ENCODE measurements around the gene WDR37.
A peak's percentile ranks its signal among the peaks of the same experiment; 100 is the strongest.

The WDR37 gene

DNA sequence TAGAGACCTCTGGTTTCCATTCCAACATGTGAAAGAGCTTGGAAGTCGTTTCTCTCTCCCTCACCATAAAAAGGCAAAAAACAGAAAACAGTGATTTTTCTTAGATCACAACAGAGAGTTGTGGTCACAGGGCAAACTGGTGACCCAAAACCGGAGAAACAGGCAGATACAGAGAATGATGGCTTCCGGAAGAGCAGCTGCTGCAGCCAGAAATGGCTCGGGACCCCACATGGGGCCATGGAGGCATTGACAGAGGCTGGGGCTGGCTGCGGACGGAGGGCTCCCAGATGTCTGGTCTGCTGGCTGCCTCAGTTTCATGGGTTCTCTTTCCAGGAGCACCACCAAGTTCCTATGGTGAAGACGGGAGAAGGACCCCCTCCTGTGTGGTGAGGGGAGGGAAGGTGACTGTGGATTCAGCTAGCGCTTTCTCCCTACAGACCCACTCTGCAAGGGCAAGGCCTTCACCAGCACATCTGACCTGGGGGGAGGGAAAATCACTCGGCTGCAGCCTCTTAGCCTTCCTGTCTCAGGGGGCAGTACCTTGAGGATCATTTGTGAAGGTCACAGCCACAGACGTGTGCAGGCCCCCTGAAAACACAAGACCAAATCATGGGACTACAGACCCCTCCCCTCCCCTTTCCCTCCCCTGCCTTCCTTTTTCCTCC lies 81.4 kb downstream of the WDR37 start:
- no peaks in the 10 kb centered on the region for H3K27me3 ChIP-seq (ENCODE audit: insufficient read depth, low read depth, severe bottlenecking)
- TF ChIP-seq, protein P1, sequence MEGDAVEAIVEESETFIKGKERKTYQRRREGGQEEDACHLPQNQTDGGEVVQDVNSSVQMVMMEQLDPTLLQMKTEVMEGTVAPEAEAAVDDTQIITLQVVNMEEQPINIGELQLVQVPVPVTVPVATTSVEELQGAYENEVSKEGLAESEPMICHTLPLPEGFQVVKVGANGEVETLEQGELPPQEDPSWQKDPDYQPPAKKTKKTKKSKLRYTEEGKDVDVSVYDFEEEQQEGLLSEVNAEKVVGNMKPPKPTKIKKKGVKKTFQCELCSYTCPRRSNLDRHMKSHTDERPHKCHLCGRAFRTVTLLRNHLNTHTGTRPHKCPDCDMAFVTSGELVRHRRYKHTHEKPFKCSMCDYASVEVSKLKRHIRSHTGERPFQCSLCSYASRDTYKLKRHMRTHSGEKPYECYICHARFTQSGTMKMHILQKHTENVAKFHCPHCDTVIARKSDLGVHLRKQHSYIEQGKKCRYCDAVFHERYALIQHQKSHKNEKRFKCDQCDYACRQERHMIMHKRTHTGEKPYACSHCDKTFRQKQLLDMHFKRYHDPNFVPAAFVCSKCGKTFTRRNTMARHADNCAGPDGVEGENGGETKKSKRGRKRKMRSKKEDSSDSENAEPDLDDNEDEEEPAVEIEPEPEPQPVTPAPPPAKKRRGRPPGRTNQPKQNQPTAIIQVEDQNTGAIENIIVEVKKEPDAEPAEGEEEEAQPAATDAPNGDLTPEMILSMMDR (IDR thresholded peaks at IDR 0.05; ENCODE audit: low read depth, low read length) = no peak
- no peak for DNase-seq
- H3K9me3 ChIP-seq (ENCODE audit: severe bottlenecking) = no peaks in the 10 kb centered on the region
- H3K36me3 ChIP-seq = no peaks in the 10 kb centered on the region
- H3K4me3 ChIP-seq (ENCODE audit: low read depth, low read length) = no peak overlapping the region
- H3K27ac ChIP-seq = no peak overlapping the region

DNA sequence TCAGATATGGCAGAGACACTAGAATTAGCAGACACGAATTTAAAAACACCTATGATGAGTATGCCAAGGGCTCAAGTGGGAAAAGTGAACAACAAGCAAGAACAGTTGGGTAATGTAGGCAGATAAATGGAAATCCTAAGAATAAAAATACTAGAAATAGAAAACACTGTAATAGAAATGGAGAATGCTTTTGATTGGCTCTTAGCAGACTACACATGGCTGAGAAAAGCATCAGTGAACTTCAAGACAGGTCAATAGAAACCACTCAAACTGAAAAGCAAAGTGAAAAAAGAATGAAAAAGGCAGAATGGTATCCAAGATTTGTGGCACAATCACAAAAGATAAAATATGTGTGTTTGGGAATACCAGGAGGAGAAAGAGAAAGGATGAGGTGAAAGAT lies 82.3 kb downstream of the WDR37 start:
- Histone ChIP-seq H3K27me3 (ENCODE audit: insufficient read depth, low read depth, severe bottlenecking) (no peaks in the 10 kb centered on the region), H3K36me3 (no peaks in the 10 kb centered on the region), H3K9me3 (ENCODE audit: severe bottlenecking) (no peaks in the 10 kb centered on the region), H3K4me3 (ENCODE audit: low read depth, low read length) (no peak overlapping the region), H3K27ac (no peak overlapping the region)
- TF ChIP-seq, protein P1 (IDR thresholded peaks at IDR 0.05; ENCODE audit: low read depth, low read length) = no peak
- DNase-seq = no peak

DNA sequence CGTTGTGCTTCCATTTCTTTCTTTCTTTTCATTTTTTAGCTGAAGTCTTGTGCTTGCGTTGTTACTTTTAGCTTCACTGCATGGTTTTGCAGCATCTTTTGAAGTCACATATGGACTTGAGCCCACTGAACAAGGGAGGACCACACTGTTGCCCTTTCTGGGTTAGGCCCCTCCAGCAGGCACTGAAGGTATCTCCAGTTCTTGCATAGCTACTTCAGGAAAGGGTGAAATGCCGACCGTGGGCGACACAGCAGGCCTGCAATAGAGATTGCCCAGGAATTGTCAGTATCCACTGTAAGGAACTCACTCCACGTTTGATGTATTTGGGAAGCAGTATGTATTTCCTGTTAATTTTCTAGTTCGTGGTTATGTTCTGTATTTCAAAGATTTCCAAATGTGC lies 85.1 kb downstream of the WDR37 start:
- no peak overlapping the region for H3K27ac ChIP-seq
- no peaks in the 10 kb centered on the region for H3K36me3 ChIP-seq
- H3K4me3 ChIP-seq (ENCODE audit: low read depth, low read length) = no peak overlapping the region
- TF ChIP-seq, protein P1 (IDR thresholded peaks at IDR 0.05; ENCODE audit: low read depth, low read length) = no peak
- H3K9me3 ChIP-seq (ENCODE audit: severe bottlenecking) = no peaks in the 10 kb centered on the region
- DNase-seq = no peak
- no peaks in the 10 kb centered on the region for H3K27me3 ChIP-seq (ENCODE audit: insufficient read depth, low read depth, severe bottlenecking)

DNA sequence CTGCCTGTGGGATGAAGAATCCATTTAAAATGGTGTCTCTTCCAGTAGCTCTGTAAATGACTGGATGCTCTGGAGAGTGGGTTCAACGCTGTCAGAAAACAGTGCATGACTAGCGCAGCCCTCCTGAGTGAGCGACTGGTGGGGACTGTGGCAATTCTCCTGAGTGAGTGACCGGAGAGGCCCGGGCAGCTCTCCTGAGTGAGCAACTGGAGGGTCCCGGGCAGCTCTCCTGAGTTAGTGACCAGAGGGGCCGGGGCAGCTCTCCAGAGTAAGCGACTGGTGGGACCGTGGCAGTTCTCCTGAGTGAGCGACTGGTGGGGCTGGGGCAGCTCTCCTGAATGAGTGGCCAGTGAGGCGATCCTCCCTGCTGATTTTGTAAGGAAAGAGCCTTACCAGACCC lies 85.5 kb downstream of the WDR37 start:
- H3K36me3 ChIP-seq = no peaks in the 10 kb centered on the region
- no peak for DNase-seq
- no peaks in the 10 kb centered on the region for H3K27me3 ChIP-seq (ENCODE audit: insufficient read depth, low read depth, severe bottlenecking)
- H3K9me3 ChIP-seq (ENCODE audit: severe bottlenecking) = no peaks in the 10 kb centered on the region
- H3K27ac ChIP-seq = no peak overlapping the region
- H3K4me3 ChIP-seq (ENCODE audit: low read depth, low read length) = no peak overlapping the region
- TF ChIP-seq, protein P1 (IDR thresholded peaks at IDR 0.05; ENCODE audit: low read depth, low read length) = no peak

DNA sequence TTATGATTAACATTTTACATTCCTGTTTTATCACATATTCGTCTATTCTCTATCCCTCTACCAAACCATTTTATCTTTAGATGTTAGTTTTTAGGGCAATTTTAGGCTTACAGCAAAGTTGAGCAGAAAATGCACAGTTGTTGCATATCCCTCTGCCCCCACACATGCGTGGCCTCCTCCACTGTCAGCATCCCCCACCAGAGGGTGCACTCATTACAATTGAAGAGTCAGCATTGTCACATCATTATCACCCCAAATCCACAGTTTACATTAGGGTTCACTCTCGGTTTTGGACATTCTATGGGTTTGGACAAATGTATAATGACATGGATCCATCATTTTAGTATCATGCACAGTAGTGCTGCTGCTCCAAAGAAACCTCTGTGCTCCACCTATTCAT lies 86.4 kb downstream of the WDR37 start:
- TF ChIP-seq, protein P1 (IDR thresholded peaks at IDR 0.05; ENCODE audit: low read depth, low read length) = peak; percentile 28; the same call in 1 of the 2 replicates
- Histone ChIP-seq H3K9me3 (ENCODE audit: severe bottlenecking) (no peaks in the 10 kb centered on the region), H3K4me3 (ENCODE audit: low read depth, low read length) (no peak overlapping the region), H3K27ac (no peak overlapping the region), H3K27me3 (ENCODE audit: insufficient read depth, low read depth, severe bottlenecking) (no peaks in the 10 kb centered on the region), H3K36me3 (no peaks in the 10 kb centered on the region)
- DNase-seq = no peak

DNA sequence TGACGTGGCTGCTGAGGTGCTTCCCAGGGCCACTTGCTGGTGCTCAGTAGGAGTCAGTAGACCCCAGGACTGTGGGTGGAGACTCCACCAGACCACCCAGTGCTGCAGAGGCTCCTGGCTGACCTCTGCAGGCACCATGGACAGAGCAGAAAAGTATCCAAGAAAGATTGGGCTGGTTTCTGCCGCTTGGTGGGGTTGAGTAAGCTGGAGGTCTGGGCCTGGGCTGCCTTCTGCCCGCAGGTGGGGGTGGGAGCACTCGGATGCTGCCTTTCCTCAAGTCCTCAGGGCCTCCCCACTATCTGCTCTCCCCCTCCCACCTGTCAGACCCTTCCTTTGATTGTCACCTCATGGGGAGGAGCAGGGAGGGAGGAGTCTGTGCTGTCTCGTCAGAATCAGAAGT lies 91.6 kb downstream of the WDR37 start:
- no peak for DNase-seq
- H3K36me3 ChIP-seq = no peaks in the 10 kb centered on the region
- no peak overlapping the region for H3K27ac ChIP-seq
- no peak overlapping the region for H3K4me3 ChIP-seq (ENCODE audit: low read depth, low read length)
- H3K27me3 ChIP-seq (ENCODE audit: insufficient read depth, low read depth, severe bottlenecking) = no peaks in the 10 kb centered on the region
- no peaks in the 10 kb centered on the region for H3K9me3 ChIP-seq (ENCODE audit: severe bottlenecking)
- TF ChIP-seq, protein P1 (IDR thresholded peaks at IDR 0.05; ENCODE audit: low read depth, low read length) = no peak

Data from WERI-Rb-1 (cell line).